Hematopoietic multipotent progenitor cell treated with erythropoietin and hydrocortisone succinate and interleukin-3 and kit ligand, for 8 days (in vitro differentiated cells): ENCODE results near the gene UBAP2L.
"Not testable (repeated sequence)": the region's sequence is repeated elsewhere in the genome, so short reads cannot be mapped to it uniquely, and the experiment has no call there.

Experiments used
- DNase-seq: peaks from one replicate; pipeline ENCODE4 v3.0.0-alpha.2; 2015

Gene UBAP2L

GRCh38 chr1:154312229-154313065 lies 91.7 kb downstream of the UBAP2L start:
- not testable (repeated sequence) for DNase-seq

- DNase-seq = no peak
Measured at GRCh38 chr1:154313066-154313356, 92.3 kb downstream of the UBAP2L start.

GRCh38 chr1:154314226-154314625 lies 93.5 kb downstream of the UBAP2L start:
- not testable (repeated sequence) for DNase-seq

- no peak for DNase-seq
Measured at GRCh38 chr1:154316704-154317103, 95.9 kb downstream of the UBAP2L start.

- DNase-seq = no peak
Measured at GRCh38 chr1:154318386-154318785, 97.6 kb downstream of the UBAP2L start.
